Glutamatergic neuron (in vitro differentiated cells): ENCODE results near the gene RPS19BP1. TPM values are rescaled to one million over a fixed set of nuclear protein-coding genes. Genes with fewer than 3 reads are reported as not detected.

Source experiments
- DNase-seq: peaks from one replicate; pipeline ENCODE4 v3.0.0; 2022
- H3K27ac Mint-ChIP-seq: one replicate; pipeline ENCODE4 v1.8.0; 2020; ENCODE audit warnings: mild to moderate bottlenecking, mixed read lengths, inconsistent platforms; ENCODE audit not compliant: unreplicated experiment
- H3K27me3 Mint-ChIP-seq: one replicate; pipeline ENCODE4 v1.8.0; 2020; ENCODE audit warnings: mild to moderate bottlenecking, moderate library complexity, mixed read lengths, inconsistent platforms; ENCODE audit not compliant: unreplicated experiment
- H3K36me3 Mint-ChIP-seq: one replicate; pipeline ENCODE4 v1.8.0; 2020; ENCODE audit warnings: mild to moderate bottlenecking, mixed read lengths, inconsistent platforms; ENCODE audit not compliant: unreplicated experiment
- H3K4me1 Mint-ChIP-seq: one replicate; pipeline ENCODE4 v1.8.0; 2020; ENCODE audit warnings: mild to moderate bottlenecking, low read depth, mixed read lengths, inconsistent platforms; ENCODE audit not compliant: unreplicated experiment
- H3K4me3 Mint-ChIP-seq: one replicate; pipeline ENCODE4 v1.8.0; 2020; ENCODE audit warnings: mild to moderate bottlenecking, mixed read lengths, inconsistent platforms; ENCODE audit not compliant: unreplicated experiment
- H3K9me3 Mint-ChIP-seq: one replicate; pipeline ENCODE4 v1.8.0; 2020; ENCODE audit warnings: mild to moderate bottlenecking, moderate library complexity, mixed read lengths, inconsistent platforms; ENCODE audit not compliant: unreplicated experiment
- total RNA-seq: library from RNA; stranded (reverse); fragmentation: NEBNext Ultra II Directional; extraction: Animal tissue kit (Norgen Biotek cat#: 25700); gene quantifications from one replicate; pipeline ENCODE4 v1.2.1, GENCODE V29; 2021; ENCODE audit not compliant: unreplicated experiment
- TF ChIP-seq, protein P1 (sequence below): fragments of 200-600 bp; sonication (generic); IDR thresholded peaks from one replicate; pipeline ENCODE4 v1.5.0; 2021; ENCODE audit not compliant: partially characterized antibody, unreplicated experiment

RPS19BP1 gene
- total RNA-seq, 1 donor from 2014 or later: 59.6 TPM

DNA sequence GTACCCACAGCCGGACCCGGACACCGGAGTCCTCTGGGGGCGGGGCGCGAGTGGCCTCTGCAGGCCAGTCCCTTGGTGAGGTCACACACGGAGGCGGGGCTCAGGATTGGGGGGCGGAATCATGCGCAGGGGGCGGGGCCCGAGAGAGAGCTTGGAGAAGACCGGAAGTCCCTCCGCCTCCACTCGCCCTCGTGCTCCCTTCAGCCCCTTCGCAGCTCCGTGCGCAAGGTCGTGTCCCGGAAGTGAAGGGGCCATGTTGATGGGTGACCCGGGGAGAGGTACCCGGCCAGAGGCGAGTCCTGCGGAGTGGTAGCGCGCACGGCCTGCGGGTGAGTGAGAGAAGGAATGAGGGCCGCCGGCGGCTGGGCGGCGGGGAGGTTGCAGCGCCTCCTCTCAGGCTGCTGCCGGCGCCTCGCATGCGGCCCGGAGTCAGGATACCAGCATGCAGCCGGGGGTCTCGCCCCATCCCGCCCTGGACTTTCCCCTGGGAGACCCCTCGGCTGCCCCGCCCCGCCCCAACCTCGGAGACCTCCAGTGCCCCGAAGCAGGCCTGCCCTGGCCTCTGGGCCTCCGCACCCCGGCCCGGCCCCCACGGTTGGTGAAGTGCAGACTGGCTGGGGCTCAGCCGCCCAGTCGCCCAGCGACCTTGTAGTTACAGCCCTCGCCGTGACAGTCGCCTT is 30.3 kb downstream of the RPS19BP1 start, which contains the start of gene MIEF1:
Gene MIEF1, plus strand, starts transcription at position 182 of the 680 bp plus-strand sequence. CDS start 9,005 bp downstream, outside the sequence.
- Mint-ChIP-seq H3K4me1 (peaks cover 7% of the 10 kb centered on the region), H3K36me3 (peaks cover 8% of the 10 kb centered on the region), H3K4me3 (peak within 1 kb of the TSS; percentile 97), H3K27me3 (peaks cover 7% of the 10 kb centered on the region), H3K27ac (peak within 1 kb of the TSS; percentile 82), H3K9me3 (peaks cover 5% of the 10 kb centered on the region)
- DNase-seq: peak; percentile 98
- TF ChIP-seq, protein P1, sequence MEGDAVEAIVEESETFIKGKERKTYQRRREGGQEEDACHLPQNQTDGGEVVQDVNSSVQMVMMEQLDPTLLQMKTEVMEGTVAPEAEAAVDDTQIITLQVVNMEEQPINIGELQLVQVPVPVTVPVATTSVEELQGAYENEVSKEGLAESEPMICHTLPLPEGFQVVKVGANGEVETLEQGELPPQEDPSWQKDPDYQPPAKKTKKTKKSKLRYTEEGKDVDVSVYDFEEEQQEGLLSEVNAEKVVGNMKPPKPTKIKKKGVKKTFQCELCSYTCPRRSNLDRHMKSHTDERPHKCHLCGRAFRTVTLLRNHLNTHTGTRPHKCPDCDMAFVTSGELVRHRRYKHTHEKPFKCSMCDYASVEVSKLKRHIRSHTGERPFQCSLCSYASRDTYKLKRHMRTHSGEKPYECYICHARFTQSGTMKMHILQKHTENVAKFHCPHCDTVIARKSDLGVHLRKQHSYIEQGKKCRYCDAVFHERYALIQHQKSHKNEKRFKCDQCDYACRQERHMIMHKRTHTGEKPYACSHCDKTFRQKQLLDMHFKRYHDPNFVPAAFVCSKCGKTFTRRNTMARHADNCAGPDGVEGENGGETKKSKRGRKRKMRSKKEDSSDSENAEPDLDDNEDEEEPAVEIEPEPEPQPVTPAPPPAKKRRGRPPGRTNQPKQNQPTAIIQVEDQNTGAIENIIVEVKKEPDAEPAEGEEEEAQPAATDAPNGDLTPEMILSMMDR: no peak

DNA sequence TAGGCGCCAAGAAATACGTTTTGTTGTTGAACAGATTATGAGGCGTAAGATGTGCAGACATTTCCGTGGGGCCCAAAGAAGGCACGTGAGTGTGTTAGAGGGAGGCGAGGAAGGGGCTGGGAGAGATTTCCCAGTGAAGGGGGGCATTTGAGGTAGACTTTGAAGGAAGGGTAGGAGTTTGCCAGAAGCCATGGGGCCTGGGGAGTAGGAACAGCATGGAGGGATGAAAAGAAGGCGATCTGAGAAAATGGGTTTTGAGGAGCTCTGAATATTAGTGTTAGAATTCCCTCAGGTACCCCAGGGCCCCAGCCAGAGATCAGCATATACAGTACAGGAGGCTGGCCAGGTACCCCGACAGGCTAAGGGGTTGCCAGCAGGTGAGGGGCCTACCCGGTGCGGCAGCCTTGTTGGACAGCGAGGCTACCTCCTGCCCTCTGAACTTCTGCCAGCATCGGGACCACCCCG is 30.9 kb downstream of the RPS19BP1 start:
- H3K27me3 Mint-ChIP-seq: peaks cover 7% of the 10 kb centered on the region
- DNase-seq: no peak

DNA sequence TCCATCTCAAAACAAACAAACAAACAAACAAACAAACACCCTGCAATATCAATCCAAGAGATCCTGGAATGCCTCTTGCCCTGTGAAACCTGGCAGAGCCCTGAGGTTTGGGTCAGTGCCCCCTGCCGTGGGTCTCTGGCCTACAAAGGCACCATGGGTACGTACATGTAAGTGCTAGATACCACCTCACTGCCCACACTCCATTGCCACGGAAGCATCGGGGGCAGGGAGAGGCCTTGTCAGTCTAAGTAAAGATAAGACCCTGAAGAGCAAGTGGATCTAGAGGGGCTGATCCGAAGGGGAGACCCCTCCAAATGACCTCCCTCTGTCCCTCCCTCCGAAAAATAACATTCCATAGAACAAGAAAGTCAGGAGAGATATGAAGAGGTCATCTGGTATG is 32.4 kb downstream of the RPS19BP1 start:
- Mint-ChIP-seq H3K36me3 (no peaks in the 10 kb centered on the region), H3K27me3 (peaks cover 3% of the 10 kb centered on the region), H3K4me1 (peaks cover 7% of the 10 kb centered on the region), H3K9me3 (peaks cover 6% of the 10 kb centered on the region), H3K4me3 (no peak overlapping the region), H3K27ac (no peak overlapping the region)
- DNase-seq: no peak
- TF ChIP-seq, protein P1: no peak

More for the DNA sequence above, 30.9 kb downstream of the RPS19BP1 start:
- peaks cover 7% of the 10 kb centered on the region for H3K4me1 Mint-ChIP-seq
- peak overlapping the region; percentile 97 for H3K4me3 Mint-ChIP-seq
- peaks cover 5% of the 10 kb centered on the region for H3K9me3 Mint-ChIP-seq
- H3K36me3 Mint-ChIP-seq: peaks cover 6% of the 10 kb centered on the region
- TF ChIP-seq, protein P1: no peak
- H3K27ac Mint-ChIP-seq: peak overlapping the region; percentile 78

DNA sequence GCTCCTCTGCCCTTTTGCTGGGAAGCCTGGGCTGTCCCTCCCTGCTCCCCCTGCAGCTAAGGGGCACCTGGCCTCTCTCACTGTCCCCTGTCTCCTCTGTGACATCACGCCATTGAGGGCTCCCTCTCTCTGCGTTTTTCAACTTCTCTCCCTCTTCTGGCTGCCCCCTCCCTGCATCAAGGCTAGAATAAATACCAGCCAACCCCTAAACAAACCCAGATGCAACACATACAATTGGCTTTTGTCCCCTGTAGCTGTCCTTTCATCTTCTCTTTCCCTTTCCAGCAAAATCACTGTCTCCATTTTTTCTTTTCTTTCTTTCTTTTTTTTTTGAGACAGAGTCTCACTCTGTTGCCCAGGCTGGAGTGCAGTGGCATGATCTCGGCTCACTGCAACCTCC is 33.7 kb downstream of the RPS19BP1 start:
- H3K4me1 Mint-ChIP-seq: peaks cover 7% of the 10 kb centered on the region
- H3K27ac Mint-ChIP-seq: no peak overlapping the region

More for the DNA sequence above, 33.7 kb downstream of the RPS19BP1 start:
- peaks cover 3% of the 10 kb centered on the region for H3K27me3 Mint-ChIP-seq
- peaks cover 9% of the 10 kb centered on the region for H3K9me3 Mint-ChIP-seq
- no peaks in the 10 kb centered on the region for H3K36me3 Mint-ChIP-seq
- no peak for DNase-seq
- TF ChIP-seq, protein P1: no peak
- H3K4me3 Mint-ChIP-seq: peak overlapping the region; percentile 4
